Amygdala (tissue), 56 donors: ENCODE measurements around the gene HMX2.
"Not testable (repeated sequence)": the region's sequence is repeated elsewhere in the genome, so short reads cannot be mapped to it uniquely, and the experiment has no call there.

ENCODE experiments used
- DNase-seq, 56 donors: peaks; one replicate each; lab custom pipeline; 2025; lab: John Stamatoyannopoulos, UW

HMX2 gene

GRCh38 chr10:123150271-123150985 is 2.5 kb downstream of the HMX2 start:
- DNase-seq = no peak

GRCh38 chr10:123150986-123151736 is 3.2 kb downstream of the HMX2 start:
- no peak for DNase-seq

- no peak for DNase-seq
These were observed 3.8 kb downstream of the HMX2 start for GRCh38 chr10:123151737-123152135.

- DNase-seq = no peak
These were observed 5.7 kb downstream of the HMX2 start for GRCh38 chr10:123153486-123154091.

GRCh38 chr10:123154092-123154710 is 6.3 kb downstream of the HMX2 start, which contains the start of gene BUB3:
Gene BUB3 (plus strand): TSS chr10:123154402. CDS start chr10:123154918, 516 bp downstream.
- peak; percentile 69 to 100 (median 99) for DNase-seq

- DNase-seq = peak in 29 of 56 donors; percentile 24 to 70 (median 51)
These were observed 7.0 kb downstream of the HMX2 start for GRCh38 chr10:123154711-123155505.

- no peak for DNase-seq
These were observed 8.1 kb downstream of the HMX2 start for GRCh38 chr10:123156078-123156477.

- DNase-seq = no peak
These were observed 9.3 kb downstream of the HMX2 start for GRCh38 chr10:123157210-123157609.

GRCh38 chr10:123158682-123159081 is 10.7 kb downstream of the HMX2 start:
- no peak for DNase-seq

GRCh38 chr10:123160311-123160980 is 12.5 kb downstream of the HMX2 start:
- no peak for DNase-seq

- no peak for DNase-seq
These were observed 16.4 kb downstream of the HMX2 start for GRCh38 chr10:123164319-123164718.

- DNase-seq = no peak
These were observed 17.6 kb downstream of the HMX2 start for GRCh38 chr10:123165445-123166072.

- DNase-seq = no peak
These were observed 18.7 kb downstream of the HMX2 start for GRCh38 chr10:123166618-123167017.

- DNase-seq = no peak
These were observed 23.0 kb downstream of the HMX2 start for GRCh38 chr10:123170961-123171360.

GRCh38 chr10:123171616-123172015 is 23.7 kb downstream of the HMX2 start:
- not testable (repeated sequence) for DNase-seq

GRCh38 chr10:123175389-123176387 is 27.8 kb downstream of the HMX2 start:
- no peak for DNase-seq

- DNase-seq = not testable (repeated sequence)
These were observed 30.5 kb downstream of the HMX2 start for GRCh38 chr10:123178390-123178789.
